Measurements from ENCODE around the gene ATP11A.
"Not testable (repeated sequence)": the region's sequence is repeated elsewhere in the genome, so short reads cannot be mapped to it uniquely, and the experiment has no call there.

Gene ATP11A

DNA sequence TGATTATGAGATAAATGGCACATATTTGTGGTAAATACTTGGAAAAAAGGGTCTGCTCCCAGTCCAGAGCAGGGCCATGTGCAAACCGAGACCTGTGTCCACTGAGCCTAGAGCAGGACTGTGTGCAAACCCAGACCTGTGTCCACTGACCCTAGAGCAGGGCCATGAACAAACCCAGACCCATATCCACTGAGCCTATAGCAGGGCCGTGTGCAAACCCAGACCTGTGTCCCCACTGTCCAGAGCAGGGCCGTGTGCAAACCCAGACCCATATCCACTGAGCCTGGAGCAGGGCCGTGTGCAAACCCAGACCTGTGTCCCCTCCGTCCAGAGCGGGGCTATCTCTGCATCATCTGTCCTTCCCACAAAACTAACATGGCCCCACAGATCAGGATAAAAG is 136.0 kb downstream of the ATP11A start:
- no peak for DNase-seq

DNA sequence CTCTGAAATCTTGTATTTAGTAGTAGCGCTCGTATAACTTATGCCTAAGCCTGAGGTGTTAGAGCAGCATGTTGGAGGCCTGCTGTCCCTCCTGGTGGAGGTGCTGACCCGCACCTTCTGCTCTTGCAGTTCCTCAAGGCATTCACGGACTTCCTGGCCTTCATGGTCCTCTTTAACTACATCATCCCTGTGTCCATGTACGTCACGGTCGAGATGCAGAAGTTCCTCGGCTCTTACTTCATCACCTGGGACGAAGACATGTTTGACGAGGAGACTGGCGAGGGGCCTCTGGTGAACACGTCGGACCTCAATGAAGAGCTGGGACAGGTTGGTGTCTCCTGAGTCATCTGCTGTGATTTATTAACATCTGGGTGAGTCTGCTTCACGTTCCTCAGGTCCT is 136.7 kb downstream of the ATP11A start:
- no peak for DNase-seq

DNA sequence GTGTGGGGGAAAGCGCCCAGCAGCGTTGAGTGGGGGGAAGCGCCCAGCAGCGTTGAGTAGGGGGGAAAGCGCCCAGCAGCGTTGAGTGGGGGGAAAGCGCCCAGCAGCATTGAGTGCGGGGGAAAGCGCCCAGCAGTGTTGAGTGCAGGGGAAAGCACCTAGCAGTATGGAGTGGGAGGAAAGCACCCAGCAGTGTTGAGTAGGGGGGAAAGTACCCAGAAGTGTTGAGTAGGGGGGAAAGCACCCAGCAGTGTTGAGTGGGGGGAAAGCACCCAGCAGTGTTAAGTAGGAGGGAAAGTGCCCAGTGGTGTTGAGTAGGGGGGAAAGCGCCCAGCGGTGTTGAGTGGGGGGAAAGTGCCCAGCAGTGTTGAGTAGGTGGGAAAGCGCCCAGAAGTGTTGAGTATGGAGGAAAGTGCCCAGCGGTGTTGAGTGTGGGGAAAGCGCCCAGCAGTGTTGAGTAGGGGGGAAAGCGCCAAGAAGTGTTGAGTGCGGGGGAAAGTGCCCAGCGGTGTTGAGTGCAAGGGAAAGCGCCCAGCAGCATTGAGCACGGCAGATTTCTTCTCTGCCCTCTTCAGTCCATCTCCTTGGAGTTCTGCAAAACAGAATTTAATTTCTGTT is 138.4 kb downstream of the ATP11A start:
- no peak for DNase-seq

DNA sequence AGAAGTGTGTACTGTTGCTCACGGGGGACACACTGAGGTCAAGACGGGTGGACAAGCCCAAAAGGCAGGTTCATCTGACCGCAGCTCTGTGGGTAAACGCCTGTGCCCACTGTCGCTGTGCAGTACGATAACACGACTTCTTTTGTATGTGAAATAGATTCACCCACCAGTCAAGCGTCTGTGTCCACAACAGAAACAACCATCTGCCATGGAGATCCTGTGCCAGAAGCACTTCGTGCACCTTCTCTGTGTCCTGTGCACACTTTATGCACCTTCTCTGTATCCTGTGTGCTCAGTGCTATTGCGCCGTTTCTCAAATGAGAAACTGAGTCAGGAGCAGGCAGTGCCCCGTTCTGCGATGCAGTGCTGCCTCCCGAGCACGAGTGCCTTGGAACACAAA is 138.9 kb downstream of the ATP11A start:
- no peak for DNase-seq

DNA sequence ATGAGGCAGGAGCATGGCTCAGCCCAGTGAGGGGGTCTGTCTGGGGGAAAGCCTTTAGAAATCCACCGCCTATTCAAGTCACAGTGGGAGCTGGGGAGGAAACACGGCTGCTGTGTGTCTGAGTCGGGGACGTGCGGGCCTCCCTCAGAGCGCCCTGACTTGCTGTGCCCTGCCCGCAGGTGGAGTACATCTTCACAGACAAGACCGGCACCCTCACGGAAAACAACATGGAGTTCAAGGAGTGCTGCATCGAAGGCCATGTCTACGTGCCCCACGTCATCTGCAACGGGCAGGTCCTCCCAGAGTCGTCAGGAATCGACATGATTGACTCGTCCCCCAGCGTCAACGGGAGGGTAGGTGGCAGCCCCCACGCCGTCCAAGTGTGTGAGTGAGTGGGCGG is 141.4 kb downstream of the ATP11A start:
- DNase-seq, result no peak

DNA sequence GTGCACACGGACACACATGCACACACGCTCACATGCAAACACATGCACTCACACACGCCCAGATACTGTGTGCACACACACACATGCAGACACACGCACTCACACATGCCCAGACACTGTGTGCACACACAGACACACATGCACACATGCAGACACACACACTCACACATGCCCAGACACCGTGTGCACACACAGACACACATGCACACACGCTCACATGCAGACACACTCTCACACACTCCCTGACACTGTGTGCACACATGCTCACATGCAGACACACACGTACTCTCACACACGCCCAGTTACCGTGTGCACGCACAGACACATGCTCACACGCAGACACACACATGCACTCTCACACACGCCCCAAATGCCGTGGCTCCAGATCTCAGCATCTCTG is 142.0 kb downstream of the ATP11A start:
- DNase-seq, result no peak

DNA sequence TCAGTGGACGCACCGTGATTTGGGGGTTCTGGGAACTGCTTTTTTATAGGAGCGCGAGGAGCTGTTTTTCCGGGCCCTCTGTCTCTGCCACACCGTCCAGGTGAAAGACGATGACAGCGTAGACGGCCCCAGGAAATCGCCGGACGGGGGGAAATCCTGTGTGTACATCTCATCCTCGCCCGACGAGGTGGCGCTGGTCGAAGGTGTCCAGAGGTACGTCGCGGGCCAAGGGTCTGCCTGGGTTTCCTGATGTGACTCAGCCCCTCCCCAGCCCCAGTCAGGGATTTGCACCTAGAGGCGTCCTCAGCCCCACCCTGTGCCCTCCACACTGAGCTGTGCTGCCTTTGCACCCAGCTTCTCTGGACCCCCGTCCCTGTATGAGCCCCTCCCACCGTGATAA is 143.0 kb downstream of the ATP11A start:
- DNase-seq, result no peak

DNA sequence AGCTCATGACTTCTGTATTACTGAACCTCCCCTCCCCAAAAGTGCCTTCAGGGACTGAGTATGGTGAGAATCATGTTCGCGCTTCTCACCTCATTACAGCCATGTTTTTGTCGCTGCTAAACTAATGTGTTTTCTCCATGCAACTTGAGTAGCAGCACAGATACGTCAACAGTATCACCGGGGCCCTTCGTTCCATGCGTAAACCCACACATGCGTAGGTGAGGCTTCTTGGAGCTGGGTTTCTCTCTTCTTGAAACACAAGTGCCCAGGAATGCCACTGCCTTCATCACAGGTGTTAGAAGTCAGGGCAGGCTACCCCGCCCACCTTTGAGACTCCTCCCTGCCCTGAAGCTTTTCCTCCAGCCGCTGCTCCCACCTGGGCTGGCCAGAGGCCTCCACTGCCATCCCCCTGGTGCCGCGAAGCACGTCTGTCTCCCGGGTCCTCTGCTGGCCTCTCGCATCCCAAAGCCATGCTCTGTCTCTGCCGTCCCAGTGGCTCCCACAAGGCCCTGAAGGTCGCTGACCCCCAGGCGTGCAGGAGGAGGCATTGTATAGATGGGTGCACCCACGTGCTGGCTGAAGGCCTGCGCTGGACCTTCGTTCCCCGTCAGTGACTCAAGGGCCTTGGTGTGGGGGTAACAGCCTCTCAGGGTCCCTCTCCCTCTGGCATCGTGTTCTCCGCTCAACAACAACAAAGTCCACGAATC is 143.9 kb downstream of the ATP11A start:
- no peak for DNase-seq

DNA sequence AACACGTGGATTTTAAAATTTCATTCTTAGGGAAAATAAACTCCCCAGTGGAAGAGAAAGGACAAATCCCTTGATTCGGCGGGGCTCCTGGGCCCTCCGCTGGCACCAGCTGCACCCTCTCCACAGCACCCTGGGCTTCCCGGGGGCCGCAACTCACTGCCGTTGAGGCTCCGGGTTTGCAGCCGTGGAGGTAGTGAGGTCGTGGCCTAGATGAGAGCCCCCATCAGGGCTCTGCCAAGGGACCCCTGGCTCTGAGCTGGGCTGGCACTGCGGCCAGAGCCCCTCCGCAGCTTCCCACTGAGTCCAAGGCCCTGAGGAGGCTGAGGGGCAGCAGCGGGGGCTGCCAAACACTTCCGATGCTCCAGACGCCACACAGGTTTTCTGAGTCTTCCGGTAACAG is 145.5 kb downstream of the ATP11A start:
- no peak for DNase-seq

DNA sequence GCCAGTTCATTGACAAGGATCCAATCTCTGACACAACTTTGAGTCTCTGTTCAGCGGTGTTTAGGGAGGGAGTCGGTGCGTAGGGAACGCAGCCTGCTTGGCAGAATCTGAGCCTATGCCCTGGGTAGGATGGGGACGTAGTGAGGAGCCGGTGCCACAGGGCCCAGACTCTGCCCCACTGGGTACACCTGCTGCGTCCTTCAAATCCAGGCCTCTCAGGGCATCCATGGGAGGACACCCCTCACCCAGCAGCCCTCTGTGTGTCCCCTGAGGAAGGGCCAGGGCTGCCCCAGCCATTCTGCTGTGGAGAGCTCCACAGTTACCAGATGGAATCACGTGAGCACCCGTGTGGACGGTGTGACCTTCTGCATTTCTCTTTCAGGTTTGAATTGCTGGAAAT is 146.0 kb downstream of the ATP11A start:
- no peak for DNase-seq

DNA sequence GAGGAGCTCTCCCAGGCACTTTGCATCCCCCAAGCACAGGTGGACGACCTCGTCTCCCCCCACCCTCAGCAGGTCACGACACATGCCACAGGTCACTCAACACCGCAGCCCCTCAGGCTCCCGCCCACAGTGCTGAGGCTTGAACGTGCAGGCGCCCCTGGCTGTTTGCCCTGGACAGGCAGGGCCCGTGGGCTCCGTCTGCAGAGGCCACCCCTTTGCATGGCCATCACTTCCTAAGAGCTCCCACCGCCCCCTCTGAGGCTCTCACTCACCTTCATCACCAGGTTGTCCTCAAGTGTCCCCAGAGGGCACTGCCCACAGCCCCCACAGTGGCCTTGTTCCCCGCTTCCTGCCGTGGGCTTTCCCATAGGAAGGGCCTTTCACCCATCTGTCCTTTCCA is 147.1 kb downstream of the ATP11A start:
- DNase-seq, result no peak

DNA sequence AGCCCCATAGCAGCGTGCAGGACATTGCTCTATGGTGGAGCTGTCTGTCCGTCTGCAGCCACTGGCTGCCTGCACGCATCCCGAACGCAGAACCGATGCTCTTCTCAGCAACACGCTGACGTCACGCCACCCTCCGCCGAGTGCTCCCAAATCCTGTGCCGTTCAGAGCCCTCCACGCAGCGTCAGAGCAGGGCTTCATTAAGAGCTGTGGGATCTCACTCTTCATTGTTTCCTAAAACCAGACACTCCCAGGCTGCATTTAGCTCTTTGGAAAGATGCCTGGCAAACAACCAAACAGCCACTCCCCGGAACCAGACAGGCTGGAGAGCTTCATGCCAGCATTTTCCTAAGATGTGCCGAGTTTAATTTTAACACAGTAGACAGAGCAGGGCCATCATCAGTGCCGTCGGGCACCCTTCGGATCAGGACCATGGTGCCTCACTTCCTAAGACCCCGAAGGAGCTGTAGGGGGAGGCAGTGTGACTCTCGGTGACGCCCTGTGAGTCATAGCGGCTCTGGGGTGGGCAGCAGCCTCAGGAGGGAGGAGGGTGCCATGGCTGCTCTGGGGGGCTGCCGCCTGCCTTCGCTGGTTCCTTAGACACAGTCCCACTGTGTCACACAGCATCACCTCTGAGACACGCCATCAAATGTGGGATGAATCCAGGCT is 147.7 kb downstream of the ATP11A start:
- no peak for DNase-seq

DNA sequence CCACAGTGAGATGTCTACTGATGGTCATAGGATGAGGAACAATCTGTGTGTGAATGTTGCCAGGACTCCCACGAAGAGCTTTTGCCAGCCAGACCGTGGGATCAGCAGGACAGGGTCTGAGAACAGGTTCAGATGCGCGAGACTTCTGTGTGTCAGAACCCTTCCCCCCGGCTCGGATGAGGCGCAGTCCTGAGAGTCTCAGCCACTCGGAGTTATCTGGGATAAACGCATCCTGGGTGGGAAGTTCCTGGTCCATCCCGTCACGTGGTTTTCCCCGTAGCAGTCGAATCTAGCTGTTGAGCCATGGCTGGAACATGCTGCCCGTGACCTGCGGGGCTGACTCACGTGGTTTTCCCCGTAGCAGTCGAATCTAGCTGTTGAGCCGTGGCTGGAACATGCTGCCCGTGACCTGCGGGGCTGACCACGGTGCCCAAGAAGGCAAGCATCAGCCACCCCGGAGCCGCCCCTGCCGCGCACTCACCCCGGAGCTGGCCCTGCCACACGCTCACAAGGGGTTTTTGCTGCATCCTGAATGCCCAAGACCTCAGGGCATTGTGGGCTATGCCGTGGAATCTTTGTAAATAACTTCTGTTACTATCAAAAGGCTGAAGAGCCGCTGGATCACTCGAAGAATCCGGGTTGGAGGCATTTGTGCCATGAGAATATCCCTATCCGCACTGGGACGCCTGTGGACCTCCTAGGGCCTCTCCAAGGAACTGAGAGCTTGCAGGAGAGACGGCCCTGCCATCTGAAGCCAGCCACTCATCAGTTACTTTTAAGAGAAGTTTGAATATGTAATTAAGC is 148.4 kb downstream of the ATP11A start:
- no peak for DNase-seq

DNA sequence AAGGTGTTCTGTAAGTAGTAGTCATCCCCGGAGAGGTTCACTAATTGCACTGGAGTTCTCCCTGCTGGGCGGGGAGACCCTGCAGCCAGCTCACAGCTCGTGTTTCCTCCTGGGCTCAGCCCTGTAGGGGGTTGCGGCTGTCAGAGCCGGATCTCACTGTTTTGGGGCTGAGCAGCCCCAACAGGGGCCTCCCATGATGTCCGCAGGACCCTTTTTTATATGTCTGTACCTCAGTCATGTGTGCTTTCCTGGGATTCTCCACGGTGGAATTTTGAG is 148.9 kb downstream of the ATP11A start:
- DNase-seq, result no peak

DNA sequence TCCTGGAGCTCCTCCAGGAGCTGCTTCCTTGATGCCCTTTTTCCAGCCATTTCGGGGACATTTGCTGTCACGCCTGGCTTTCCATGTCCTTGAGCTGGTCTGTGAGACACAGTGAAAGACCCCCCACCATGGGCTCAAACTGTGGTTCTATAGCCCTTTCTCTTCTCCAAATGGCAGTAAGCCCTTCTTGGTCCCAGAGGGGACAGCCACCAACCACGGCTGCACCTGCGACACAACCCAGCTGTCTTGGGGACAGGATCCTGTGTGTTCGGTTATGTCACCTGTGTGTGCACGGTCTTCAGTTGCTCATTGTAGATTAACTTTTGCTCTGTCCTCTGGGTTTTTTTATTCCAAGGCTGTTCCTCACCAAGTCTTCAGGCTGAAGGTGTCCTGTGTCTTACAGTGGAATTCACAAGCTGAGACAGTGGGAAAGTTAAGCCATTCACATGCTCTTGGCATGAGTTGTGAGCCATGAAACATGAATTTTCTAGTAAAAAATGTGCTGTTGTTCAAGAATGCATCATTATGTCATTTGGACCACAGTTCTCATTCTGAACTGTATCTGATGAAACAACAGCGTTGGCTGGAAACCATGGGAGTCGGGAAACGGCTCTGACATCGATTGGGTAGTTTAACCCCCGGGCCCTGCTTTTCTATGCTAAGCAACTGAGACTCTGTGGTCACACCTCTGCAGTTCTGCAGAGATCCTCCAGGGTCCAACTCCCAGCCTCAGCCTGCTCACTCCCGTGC is 149.7 kb downstream of the ATP11A start:
- no peak for DNase-seq

DNA sequence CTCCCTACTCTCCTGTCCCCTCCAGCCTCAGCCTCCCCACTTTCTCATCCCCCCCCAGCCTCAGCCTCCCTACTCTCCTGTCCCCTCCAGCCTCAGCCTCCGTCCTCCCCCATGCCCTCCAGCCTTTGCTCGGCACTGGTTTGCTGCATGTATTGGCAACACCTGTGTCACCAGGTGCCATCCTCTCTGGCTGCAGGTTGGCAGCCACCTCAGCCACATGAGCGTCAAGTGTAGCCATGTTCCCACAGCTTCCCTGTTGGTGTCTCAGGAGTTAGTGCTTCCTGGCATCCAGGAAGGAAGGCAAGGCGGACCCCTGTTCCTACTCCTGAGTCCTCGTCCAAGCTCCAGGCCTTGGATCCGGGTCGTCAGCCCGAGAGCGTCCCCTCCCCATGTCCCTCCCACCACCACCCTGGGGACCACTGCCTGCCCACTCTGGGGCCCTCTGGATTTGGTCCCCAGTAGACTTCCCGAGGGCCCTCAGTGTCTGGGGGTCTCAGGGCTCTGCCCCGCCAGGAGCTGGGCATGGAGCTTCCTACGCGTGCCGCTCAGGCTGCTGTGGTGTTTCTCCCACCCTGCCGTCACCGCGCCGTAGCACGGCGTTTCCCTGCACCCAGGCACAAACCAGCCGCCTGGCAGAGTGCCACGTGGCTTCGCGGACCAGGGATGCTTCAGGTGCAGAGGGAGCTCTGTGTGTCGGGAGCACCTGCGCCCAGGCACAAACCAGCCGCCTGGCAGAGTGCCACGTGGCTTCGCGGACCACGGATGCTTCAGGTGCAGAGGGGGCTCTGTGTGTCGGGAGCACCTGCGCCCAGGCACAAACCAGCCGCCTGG is 150.8 kb downstream of the ATP11A start:
- DNase-seq, result no peak

DNA sequence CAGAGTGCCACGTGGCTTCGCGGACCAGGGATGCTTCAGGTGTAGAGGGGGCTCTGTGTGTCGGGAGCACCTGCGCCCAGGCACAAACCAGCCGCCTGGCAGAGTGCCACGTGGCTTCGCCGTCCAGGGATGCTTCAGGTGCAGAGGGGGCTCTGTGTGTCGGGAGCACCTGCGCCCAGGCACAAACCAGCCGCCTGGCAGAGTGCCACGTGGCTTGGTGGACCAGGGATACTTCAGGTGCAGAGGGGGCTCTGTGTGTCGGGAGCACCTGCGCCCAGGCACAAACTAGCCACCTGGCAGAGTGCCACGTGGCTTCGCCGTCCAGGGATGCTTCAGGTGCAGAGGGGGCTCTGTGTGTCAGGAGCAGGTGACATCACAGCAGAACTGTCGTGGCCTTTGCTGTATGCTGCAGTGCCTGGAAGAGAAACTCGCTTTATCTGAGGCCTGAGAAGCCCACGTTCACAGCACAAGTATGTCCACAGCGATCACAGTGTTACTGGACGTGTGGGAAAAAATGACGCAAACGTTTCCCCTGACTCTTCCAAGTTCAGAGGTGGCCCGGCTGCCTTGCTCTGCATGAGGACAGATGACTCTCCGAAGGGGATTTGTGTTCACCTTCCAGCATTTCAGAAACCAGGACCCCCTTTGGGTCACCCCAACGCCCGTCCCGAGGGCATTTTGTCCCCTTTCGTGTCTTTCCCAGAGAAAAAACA is 151.6 kb downstream of the ATP11A start:
- DNase-seq, result not testable (repeated sequence)

DNA sequence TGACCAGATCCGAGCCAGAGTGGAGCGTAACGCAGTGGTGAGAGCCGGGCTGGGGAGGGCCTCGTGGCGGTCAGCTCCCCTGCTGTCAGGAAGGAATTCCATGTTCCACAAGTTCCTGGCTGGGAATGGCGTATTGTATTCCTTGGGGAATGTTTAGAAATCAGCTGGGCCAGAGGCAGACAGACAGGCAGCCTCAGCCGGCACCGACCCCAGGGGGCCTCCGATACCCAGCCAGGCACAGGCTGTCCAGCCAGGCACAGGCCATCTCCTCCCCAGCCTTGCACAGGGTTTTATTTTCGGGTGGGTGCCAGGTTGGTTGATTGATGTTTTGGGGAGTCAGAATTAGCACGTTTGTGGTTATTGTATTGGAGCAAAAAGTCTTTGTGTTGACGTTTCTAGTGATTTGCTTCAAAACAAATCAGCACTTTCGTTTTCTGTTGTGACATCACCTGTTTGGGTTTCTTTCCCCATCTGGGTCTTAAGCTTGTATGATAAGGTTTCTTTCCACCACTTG is 152.6 kb downstream of the ATP11A start:
- DNase-seq, result no peak

DNA sequence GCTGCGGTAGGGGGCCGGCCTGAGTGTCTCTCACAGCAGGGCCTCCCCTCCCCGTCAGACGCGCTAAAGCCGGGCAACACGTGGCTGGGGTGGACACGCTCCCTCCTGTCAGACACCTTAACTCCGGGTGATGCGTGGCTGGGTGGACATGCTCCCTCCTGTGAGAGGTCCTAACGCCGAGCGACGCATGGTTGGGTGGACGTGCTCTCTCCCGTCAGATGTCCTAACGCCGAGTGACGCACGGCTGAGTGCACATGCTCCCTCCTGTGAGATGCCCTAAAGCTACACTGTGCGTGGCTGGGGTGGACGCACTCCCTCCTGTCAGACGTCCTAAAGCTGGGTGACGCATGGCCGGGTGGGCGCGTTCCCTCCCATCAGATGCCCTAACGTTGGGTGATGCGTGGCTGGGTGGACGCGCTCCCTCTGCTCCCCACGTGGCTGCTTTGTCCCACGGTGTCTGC is 153.1 kb downstream of the ATP11A start:
- no peak for DNase-seq

DNA sequence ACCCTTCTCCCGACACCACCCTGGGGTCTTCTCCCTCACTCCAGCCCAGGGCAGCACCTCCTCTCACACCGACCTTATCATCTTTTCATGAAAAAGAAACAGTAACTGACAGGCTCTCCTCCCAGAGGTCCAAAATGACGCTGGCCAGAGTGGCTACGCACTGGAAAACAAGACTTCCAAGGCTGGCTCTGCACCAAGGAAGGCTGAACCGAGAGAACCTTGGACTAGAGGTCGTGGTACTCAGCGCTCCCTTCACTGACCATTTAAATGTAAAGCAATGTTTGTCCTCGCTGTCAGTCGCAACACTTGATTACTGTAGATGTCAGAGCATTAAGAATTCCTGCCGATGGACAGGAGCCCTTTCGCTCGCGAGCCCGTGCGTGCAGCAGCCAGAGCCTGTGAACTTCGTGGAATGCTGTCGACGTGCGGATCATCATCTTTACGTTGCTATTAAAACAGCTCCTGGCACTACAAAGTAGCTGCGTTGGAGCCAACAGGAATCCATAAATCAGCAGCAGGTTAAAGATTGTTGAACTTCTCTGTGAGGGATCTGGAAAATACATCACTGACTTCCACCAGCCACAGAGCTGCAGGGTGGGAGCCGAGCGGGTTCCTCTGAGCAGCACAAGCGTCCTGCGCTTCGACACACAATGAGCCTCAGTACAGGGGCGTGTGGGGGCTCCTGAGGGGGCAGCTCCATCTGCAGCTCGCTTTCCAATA is 153.7 kb downstream of the ATP11A start:
- no peak for DNase-seq

DNA sequence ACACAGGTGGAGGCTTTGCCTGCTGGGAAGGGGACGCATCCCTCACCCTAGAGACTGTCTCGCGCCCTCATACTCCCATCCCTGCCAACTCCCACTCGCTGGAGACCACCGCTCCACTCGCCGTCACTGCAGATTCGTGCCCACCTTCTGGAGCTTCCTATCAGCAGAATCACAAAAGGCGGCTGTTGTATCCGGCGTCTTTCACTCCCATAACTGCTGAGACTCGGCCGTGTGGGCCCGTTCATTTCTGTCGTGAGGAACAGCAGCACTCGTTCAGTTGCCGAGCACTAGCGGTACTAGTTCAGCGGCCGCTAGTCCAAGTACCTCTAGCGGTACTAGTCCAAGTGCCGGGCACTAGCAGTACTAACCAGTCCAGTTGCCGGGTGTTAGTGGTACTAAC is 154.6 kb downstream of the ATP11A start:
- DNase-seq, result no peak

Measured in GF-D8 (cell line).